Brain microvascular endothelial cell (primary cell): Measurements from ENCODE around the gene MISP3.

ENCODE experiments used
- DNase-seq: peaks from one replicate; pipeline ENCODE4 v3.0.0-alpha.2; 2020
- H3K27ac ChIP-seq: fragments of 250-450 bp; sonication (Bioruptor Pico); 2 replicates; pipeline ENCODE4 v1.5.1; 2020; ENCODE audit warnings: mild to moderate bottlenecking, moderate library complexity
- H3K27me3 ChIP-seq: fragments of 250-450 bp; sonication (Bioruptor Pico); replicated peaks from 2 replicates; pipeline ENCODE4 v1.5.1; 2020; ENCODE audit warnings: mild to moderate bottlenecking
- H3K36me3 ChIP-seq: fragments of 250-450 bp; sonication (Bioruptor Pico); replicated peaks from 2 replicates; pipeline ENCODE4 v1.5.1; 2020; ENCODE audit warnings: mild to moderate bottlenecking
- H3K4me3 ChIP-seq: 2 replicates; pipeline ENCODE4 v1.5.1; 2011; ENCODE audit warnings: low read depth, mild to moderate bottlenecking, control low read depth, low read length, moderate library complexity
- in situ Hi-C: cut with HindIII; loops from 2 replicates; pipeline ENCODE4 v1.10.0; 2017; ENCODE audit warnings: low sequenced_read_pairs, low pct_ligation_motif_present
- TF ChIP-seq, protein P1 (sequence below): IDR thresholded peaks from 2 replicates; pipeline ENCODE4 v1.5.1; 2011; ENCODE audit warnings: low read depth, mild to moderate bottlenecking, moderate library complexity, low read length, control low read depth, inconsistent platforms; ENCODE audit errors: missing control alignments

The MISP3 gene

DNA sequence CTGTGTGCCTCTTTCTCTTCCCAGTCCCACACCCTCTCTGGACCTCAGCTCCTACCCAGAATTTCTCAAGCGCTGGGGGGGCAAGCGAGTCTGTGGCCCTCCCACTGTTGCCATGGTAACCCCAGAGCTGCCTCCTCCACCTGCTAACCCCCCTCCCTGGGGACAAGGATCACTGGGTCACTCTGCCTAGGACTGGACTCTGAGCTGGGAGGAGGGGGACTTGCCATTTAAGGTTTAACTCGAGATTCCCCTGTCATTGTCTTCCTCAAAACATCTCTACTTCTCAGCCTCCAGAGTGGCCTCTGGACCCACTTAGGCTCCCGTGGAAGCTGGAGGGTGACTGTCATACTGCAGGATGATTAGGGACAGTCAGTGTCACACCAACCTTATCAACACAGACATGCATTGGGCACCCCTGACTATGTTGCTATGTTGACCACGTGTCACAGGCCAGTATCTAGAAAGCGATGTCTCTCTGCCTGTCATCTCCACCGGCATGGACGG is 12.9 kb upstream of the MISP3 start:
- Histone ChIP-seq H3K4me3 (no peak overlapping the region), H3K36me3 (no peaks in the 10 kb centered on the region), H3K27me3 (peaks cover 12% of the 10 kb centered on the region), H3K27ac (no peak overlapping the region)
- in situ Hi-C loops, result no loop called here
- TF ChIP-seq, protein P1, sequence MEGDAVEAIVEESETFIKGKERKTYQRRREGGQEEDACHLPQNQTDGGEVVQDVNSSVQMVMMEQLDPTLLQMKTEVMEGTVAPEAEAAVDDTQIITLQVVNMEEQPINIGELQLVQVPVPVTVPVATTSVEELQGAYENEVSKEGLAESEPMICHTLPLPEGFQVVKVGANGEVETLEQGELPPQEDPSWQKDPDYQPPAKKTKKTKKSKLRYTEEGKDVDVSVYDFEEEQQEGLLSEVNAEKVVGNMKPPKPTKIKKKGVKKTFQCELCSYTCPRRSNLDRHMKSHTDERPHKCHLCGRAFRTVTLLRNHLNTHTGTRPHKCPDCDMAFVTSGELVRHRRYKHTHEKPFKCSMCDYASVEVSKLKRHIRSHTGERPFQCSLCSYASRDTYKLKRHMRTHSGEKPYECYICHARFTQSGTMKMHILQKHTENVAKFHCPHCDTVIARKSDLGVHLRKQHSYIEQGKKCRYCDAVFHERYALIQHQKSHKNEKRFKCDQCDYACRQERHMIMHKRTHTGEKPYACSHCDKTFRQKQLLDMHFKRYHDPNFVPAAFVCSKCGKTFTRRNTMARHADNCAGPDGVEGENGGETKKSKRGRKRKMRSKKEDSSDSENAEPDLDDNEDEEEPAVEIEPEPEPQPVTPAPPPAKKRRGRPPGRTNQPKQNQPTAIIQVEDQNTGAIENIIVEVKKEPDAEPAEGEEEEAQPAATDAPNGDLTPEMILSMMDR, result no peak
- DNase-seq, result no peak

DNA sequence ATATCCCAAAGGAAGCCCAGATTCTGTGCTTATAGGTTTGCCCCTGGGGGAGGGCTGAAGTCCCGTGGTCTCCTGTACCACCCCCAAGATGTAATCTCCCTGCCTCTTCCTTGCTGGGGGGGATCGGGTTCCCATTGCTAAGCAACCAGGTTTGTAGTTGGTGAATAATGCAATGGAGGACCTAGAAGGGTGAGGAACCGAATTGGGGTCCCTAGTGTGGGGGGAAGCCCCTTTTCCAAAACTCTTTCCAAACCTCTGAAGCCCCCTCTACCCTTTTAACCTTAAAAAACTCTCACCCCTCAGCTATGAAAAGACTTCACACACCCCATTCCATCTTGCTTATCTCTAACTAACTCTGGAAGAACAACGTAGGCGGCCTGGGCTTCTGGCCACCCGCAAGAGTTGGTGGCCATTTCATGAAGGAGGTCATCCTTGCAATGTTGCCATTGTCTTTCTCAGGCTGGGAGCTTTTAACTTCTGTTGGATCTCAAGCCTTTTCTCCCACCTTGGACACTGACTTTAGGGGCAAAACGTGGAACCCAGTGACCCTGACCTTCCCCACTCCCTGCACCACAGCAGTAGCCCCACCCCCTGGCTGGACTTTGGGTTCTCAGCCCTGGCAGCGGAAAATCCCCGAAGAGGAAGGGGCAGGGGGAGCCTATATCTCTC is 11.4 kb upstream of the MISP3 start:
- no peaks in the 10 kb centered on the region for H3K36me3 ChIP-seq
- peaks cover 12% of the 10 kb centered on the region for H3K27me3 ChIP-seq
- H3K4me3 ChIP-seq, result no peak overlapping the region
- in situ Hi-C loops, result no loop called here
- no peak for DNase-seq
- no peak overlapping the region for H3K27ac ChIP-seq
- TF ChIP-seq, protein P1, result no peak

DNA sequence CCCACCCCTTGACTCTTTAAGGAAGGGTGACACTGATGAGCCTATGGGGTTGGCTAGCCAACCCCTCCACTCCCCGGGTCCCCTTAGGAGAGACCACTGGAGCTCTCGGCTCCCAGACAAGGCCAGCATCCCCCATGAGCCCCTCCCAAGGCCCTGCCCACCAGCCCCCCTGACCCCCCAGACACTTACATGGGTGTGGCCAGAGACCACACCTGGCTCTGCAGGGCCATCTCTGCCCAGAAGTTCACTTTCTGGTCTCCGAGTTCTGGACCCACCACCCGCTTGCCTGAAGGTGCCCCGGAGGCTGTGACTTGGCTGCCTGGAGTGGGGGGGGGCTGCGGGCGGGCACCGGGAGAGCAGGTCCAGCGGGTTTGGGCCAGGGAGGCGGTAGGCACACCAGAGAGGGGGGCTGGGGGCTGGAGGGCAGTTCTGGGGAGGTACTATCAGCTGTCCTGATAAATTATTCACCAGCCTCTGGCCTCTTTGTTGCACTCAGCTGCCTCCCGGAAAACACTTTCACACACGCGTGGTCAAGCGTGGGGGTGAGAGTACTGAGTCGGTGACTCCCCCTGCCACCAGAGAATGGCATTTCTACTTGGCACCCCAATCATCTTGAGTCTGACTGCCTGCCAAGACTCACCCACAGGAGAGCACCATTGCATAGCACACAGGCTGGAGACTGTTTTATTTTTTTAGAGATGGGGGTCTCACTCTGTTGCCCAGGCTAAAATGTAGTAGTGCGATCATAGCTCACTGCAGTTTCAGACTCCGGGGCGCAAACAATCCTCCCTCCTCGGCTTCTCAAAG is 10.6 kb upstream of the MISP3 start, which contains the start of gene PALM3:
PALM3 (minus strand) TSS at position 326 of the 807 bp plus-strand sequence; CDS start at position 230, 96 bp downstream.
- no peak for DNase-seq
- Histone ChIP-seq H3K4me3 (no peak within 1 kb of the TSS), H3K27me3 (peaks cover 12% of the 10 kb centered on the region), H3K27ac (no peak within 1 kb of the TSS), H3K36me3 (no peaks in the 10 kb centered on the region)
- in situ Hi-C loops, result no loop called here
- TF ChIP-seq, protein P1, result no peak

DNA sequence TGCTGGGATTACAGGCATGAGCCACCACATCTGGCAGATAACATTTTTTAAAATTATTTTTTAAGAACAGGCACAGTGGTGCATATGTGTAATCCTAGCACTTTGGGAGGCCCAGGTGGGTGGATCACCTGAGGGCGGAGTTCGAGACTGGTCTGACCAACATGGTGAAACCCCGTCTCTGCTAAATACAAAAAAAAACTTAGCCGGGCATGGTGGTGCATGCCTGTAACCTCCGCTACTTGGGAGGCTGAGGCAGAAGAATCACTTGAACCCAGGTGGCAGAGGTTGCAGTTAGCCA is 10.1 kb upstream of the MISP3 start:
- Histone ChIP-seq H3K27me3 (peaks cover 12% of the 10 kb centered on the region), H3K36me3 (no peaks in the 10 kb centered on the region), H3K4me3 (no peak overlapping the region), H3K27ac (no peak overlapping the region)
- TF ChIP-seq, protein P1, result no peak
- in situ Hi-C loops, result no loop called here
- no peak for DNase-seq

DNA sequence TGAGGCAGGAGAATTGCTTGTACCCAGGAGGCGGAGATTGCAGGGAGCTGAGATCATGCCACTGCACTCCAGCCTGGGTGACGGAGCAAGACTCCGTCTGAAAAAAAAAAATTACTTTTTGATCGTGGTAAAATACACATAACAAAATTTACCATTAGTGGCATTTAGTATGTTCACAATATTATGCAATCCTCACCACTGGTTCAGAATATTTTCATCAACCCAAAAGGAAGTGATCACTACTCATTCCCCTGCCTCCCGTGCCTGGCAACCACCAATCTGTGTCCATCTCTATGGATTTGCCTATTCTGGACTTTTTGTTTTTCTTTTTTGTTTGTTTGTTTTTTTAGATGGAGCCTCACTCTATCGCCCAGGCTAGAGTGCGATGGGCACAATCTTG is 9.5 kb upstream of the MISP3 start:
- peaks cover 12% of the 10 kb centered on the region for H3K27me3 ChIP-seq
- no peak for DNase-seq
- TF ChIP-seq, protein P1, result no peak
- H3K4me3 ChIP-seq, result no peak overlapping the region
- H3K36me3 ChIP-seq, result no peaks in the 10 kb centered on the region
- in situ Hi-C loops, result no loop called here
- no peak overlapping the region for H3K27ac ChIP-seq
